NCI-H2081 (cell line): ENCODE data around the gene TARP.
A peak's percentile ranks its signal among the peaks of the same experiment; 100 is the strongest.
"Not testable (repeated sequence)": the region's sequence is repeated elsewhere in the genome, so short reads cannot be mapped to it uniquely, and the experiment has no call there.

Experiments used
- DNase-seq, 2 experiments: peaks; one replicate each; lab custom pipeline; 2025; lab: John Stamatoyannopoulos, UW

TARP gene

GRCh38 chr7:38262026-38262425 lies 11.4 kb downstream of the TARP start:
- not testable (repeated sequence) for DNase-seq

GRCh38 chr7:38261601-38262000 lies 11.8 kb downstream of the TARP start:
- not testable (repeated sequence) for DNase-seq

- DNase-seq = not testable (repeated sequence)
Observed at GRCh38 chr7:38259157-38259556, 14.3 kb downstream of the TARP start.

GRCh38 chr7:38257350-38257677 lies 16.1 kb downstream of the TARP start:
- no peak for DNase-seq

GRCh38 chr7:38249849-38250248 lies 23.6 kb downstream of the TARP start:
- not testable (repeated sequence) for DNase-seq

- DNase-seq = no peak
Observed at GRCh38 chr7:38248069-38248567, 25.3 kb downstream of the TARP start.

GRCh38 chr7:38245409-38245977 lies 27.9 kb downstream of the TARP start:
- no peak for DNase-seq

- DNase-seq = no peak
Observed at GRCh38 chr7:38244516-38244915, 28.9 kb downstream of the TARP start.

- not testable (repeated sequence) for DNase-seq
Observed at GRCh38 chr7:38243345-38243744, 30.1 kb downstream of the TARP start.

- DNase-seq = no peak
Observed at GRCh38 chr7:38242814-38243213, 30.6 kb downstream of the TARP start.

GRCh38 chr7:38241071-38241470 lies 32.4 kb downstream of the TARP start:
- DNase-seq = no peak

- not testable (repeated sequence) for DNase-seq
Observed at GRCh38 chr7:38239129-38239528, 34.3 kb downstream of the TARP start.

- DNase-seq = no peak
Observed at GRCh38 chr7:38235606-38236005, 37.8 kb downstream of the TARP start.

- DNase-seq = not testable (repeated sequence)
Observed at GRCh38 chr7:38234759-38235158, 38.7 kb downstream of the TARP start.

- no peak for DNase-seq
Observed at GRCh38 chr7:38232502-38233366, 40.7 kb downstream of the TARP start.

- no peak for DNase-seq
Observed at GRCh38 chr7:38229884-38230642, 43.4 kb downstream of the TARP start.

GRCh38 chr7:38229386-38229785 lies 44.0 kb downstream of the TARP start:
- DNase-seq = no peak

GRCh38 chr7:38224392-38224791 lies 49.0 kb downstream of the TARP start:
- no peak for DNase-seq

GRCh38 chr7:38223306-38223705 lies 50.1 kb downstream of the TARP start:
- DNase-seq = no peak

- peak; percentile 57 to 71 for DNase-seq
Observed at GRCh38 chr7:38222481-38223096, 50.8 kb downstream of the TARP start.

- DNase-seq = no peak
Observed at GRCh38 chr7:38220452-38220851, 53.0 kb downstream of the TARP start.

GRCh38 chr7:38217672-38218071 lies 55.8 kb downstream of the TARP start:
- DNase-seq = no peak
